K562 (cell line): ENCODE data around the gene ZNF410. TPM values are rescaled to one million over a fixed set of nuclear protein-coding genes. Genes with fewer than 3 reads are reported as not detected.

Experiments
- ATF7 ChIP-seq: fragments of 450-650 bp; IDR thresholded peaks from 2 replicates; pipeline ENCODE4 v1.7.1; 2014; ENCODE audit warnings: mild to moderate bottlenecking, moderate library complexity
- BRF2 ChIP-seq: IDR thresholded peaks from 3 replicates; pipeline ENCODE4 v1.6.1; 2011; ENCODE audit warnings: borderline replicate concordance, mild to moderate bottlenecking; ENCODE audit not compliant: insufficient read length, insufficient read depth
- HES1 ChIP-seq: fragments of 450-650 bp; IDR thresholded peaks from 2 replicates; pipeline ENCODE4 v1.6.1; 2016; ENCODE audit warnings: low read depth, mild to moderate bottlenecking, moderate library complexity
- MCM2 ChIP-seq: fragments of 450-650 bp; IDR thresholded peaks from 2 replicates; pipeline ENCODE4 v1.6.1; 2017; ENCODE audit warnings: low read depth, mild to moderate bottlenecking
- MYC ChIP-seq, 2 experiments: fragments of 250-450 bp in 1 of 2; sonication (Bioruptor Pico) in 1 of 2; IDR thresholded peaks; 2 replicates each; pipeline versions ENCODE4 v1.5.1 to v1.6.1; 2012 to 2021; ENCODE audit warnings: low read depth in 2 of 2, borderline replicate concordance in 1 of 2, improper control_type of control experiment in 1 of 2, low read length in 1 of 2, mild to moderate bottlenecking in 1 of 2, moderate library complexity in 1 of 2
- NCOR1 ChIP-seq: fragments of 450-650 bp; IDR thresholded peaks from 2 replicates; pipeline ENCODE4 v1.6.1; 2016; ENCODE audit warnings: mild to moderate bottlenecking, moderate library complexity
- PHF8 ChIP-seq: fragments of 200-600 bp; sonication (generic); IDR thresholded peaks from 2 replicates; pipeline ENCODE4 v1.6.1; 2012; ENCODE audit warnings: mixed run types, mild to moderate bottlenecking, inconsistent platforms, low read length, moderate library complexity, borderline replicate concordance
- RCOR1 ChIP-seq, 2 experiments: IDR thresholded peaks; 2 replicates each; pipeline ENCODE4 v1.6.1; 2012; ENCODE audit warnings: low read depth in 2 of 2, low read length in 2 of 2, borderline replicate concordance in 1 of 2, improper control_type of control experiment in 1 of 2
- SMAD1 ChIP-seq: fragments of 150-350 bp; IDR thresholded peaks from 2 replicates; pipeline ENCODE4 v1.6.1; 2014; ENCODE audit warnings: low read length, low read depth; ENCODE audit not compliant: partially characterized antibody
- TAF1 ChIP-seq: IDR thresholded peaks from 2 replicates; pipeline ENCODE4 v1.6.1; 2011; ENCODE audit warnings: mild to moderate bottlenecking, low read length, moderate library complexity; ENCODE audit not compliant: insufficient read depth, control insufficient read depth, severe bottlenecking; ENCODE audit errors: extremely low read depth
- THAP12 ChIP-seq: fragments of 250-450 bp; sonication (Bioruptor Pico); IDR thresholded peaks from 2 replicates; pipeline ENCODE4 v1.9.0; 2021; ENCODE audit warnings: mild to moderate bottlenecking, inconsistent platforms
- THAP7 ChIP-seq: fragments of 250-450 bp; sonication (Bioruptor Pico); IDR thresholded peaks from 2 replicates; pipeline ENCODE4 v1.5.0; 2021
- TRIM25 ChIP-seq: fragments of 450-650 bp; IDR thresholded peaks from 2 replicates; pipeline ENCODE4 v1.7.0; 2016; ENCODE audit warnings: borderline replicate concordance
- ZBTB17 ChIP-seq: fragments of 450-650 bp; formaldehyde crosslinking; IDR thresholded peaks from 2 replicates; pipeline ENCODE4 v1.4.0; 2020; ENCODE audit warnings: mild to moderate bottlenecking
- ZNF121 ChIP-seq: sonication (generic); formaldehyde crosslinking; conservative IDR thresholded peaks from 2 replicates; pipeline ENCODE4 v1.8.0; 2022; ENCODE audit warnings: missing genetic modification reagents
- ZNF395 ChIP-seq: fragments of 200-800 bp; sonication (Bioruptor generic); IDR thresholded peaks from 2 replicates; pipeline ENCODE4 v1.6.1; 2017; ENCODE audit warnings: missing genetic modification characterization, missing compliant biosample characterization
- polyA plus RNA-seq, 8 experiments: library from polyadenylated mRNA; depleted of rRNA in 4 of 8; stranded (reverse) in 5 of 8; unstranded in 3 of 8; fragments of >200 nt; fragmentation: Nextera tagmentation in 2 of 8; fragmentation: Illumina TruSeq in 1 of 8; extraction: Ambion mirVana in 2 of 8; extraction: Trizol in 1 of 8; gene quantifications; 2 replicates each; pipeline versions ENCODE4 v1.2.1 to v1.2.3, GENCODE V29; 2011 to 2014; ENCODE audit warnings: inconsistent platforms in 1 of 8, missing spikeins in 1 of 8
- total RNA-seq, 7 experiments: library from RNA; depleted of rRNA in 6 of 7; stranded (reverse); fragments of >200 nt in 6 of 7; fragmentation: Illumina TruSeq in 2 of 7; extraction: Trizol in 2 of 7; gene quantifications; 2 replicates each; pipeline versions ENCODE4 v1.2.1 to v1.2.3, GENCODE V29; 2011 to 2021; ENCODE audit warnings: low replicate concordance in 1 of 7

Gene ZNF410
- total and polyA plus RNA-seq, 9 of the 15 experiments (the other 6 are each of a cell fraction or from before 2014, with no cell fraction given): 20.5 to 64.8 (median 38.7) TPM

GRCh38 chr14:73949752-73950734, 63.4 kb downstream of the ZNF410 start, which contains the start of the genes COQ6 and FAM161B (continued):
- TF ChIP-seq MYC (IDR thresholded peaks at IDR 0.05; ENCODE audit: low read depth, low read length) (peak; percentile 58; the same call in 1 of the 2 replicates), MYC (CRISPR knock-in tag; IDR thresholded peaks at IDR 0.05; ENCODE audit: borderline replicate concordance, low read depth) (peak; percentile 58; the same call in 1 of the 2 replicates), ATF7 (peak; percentile 74; the same call in 1 of the 2 replicates), TRIM25 (no peak), SMAD1 (no peak), NCOR1 (0 out of 2 replicates have a peak, but pooled peaks have one; percentile 4), RCOR1 (IDR thresholded peaks at IDR 0.05; ENCODE audit: borderline replicate concordance in 1 of 2, low read depth in 2 of 2, low read length in 2 of 2) (peak in 1 of 2 experiments; percentile 34; a peak in 1 of 4 replicates), THAP7 (CRISPR knock-in tag) (no peak), BRF2 (no peak), THAP12 (CRISPR knock-in tag) (0 out of 2 replicates have a peak, but pooled peaks have one; percentile 66), ZNF121 (CRISPR knock-in tag) (no peak), PHF8 (peak; percentile 93), TAF1 (peak; percentile 57), ZNF395 (CRISPR knock-in tag) (0 out of 2 replicates have a peak, but pooled peaks have one; percentile 17), ZBTB17 (CRISPR knock-in tag) (peak; percentile 49; the same call in 1 of the 2 replicates), MCM2 (no peak), HES1 (no peak)
